GM12878 (cell line): Measurements from ENCODE around the gene ITGA8. TPM values are rescaled to one million over a fixed set of nuclear protein-coding genes. Genes with fewer than 3 reads are reported as not detected.

Source experiments
- ATAC-seq: fragments of 200-7000 bp; cut with Tn5 transposase; 3 replicates; pipeline ENCODE4 v1.9.1; 2020; ENCODE audit warnings: mild to moderate bottlenecking, moderate library complexity
- BruUV-seq: library from RNA; stranded (reverse); fragments of 400-500 nt; replicated peaks from 2 replicates; lab custom pipeline; 2021; lab: Mats Ljungman, UMichigan
- CTCF ChIA-PET: fragments of 300-600 bp; sonication (Branson Sonifier 250); formaldehyde crosslinking; extraction: SDS; loops from one replicate; lab custom pipeline; 2021; ENCODE audit warnings: inconsistent platforms; lab: Yijun Ruan, JAX
- POLR2A ChIA-PET: fragments of 350-600 bp; formaldehyde crosslinking; extraction: SDS; loops from one replicate; lab custom pipeline; 2021; ENCODE audit warnings: inconsistent platforms; lab: Charles Lee
- RAD21 ChIA-PET: fragments of 300-600 bp; sonication (Branson Sonifier 250); formaldehyde crosslinking; loops from one replicate; lab custom pipeline; 2023; ENCODE audit warnings: antibody characterized with exemption; ENCODE audit not compliant: unreplicated experiment; lab: Charles Lee
- SMC1A ChIA-PET: fragments of 300-600 bp; sonication (Branson Sonifier 250); formaldehyde crosslinking; loops from one replicate; lab custom pipeline; 2023; ENCODE audit not compliant: unreplicated experiment, uncharacterized antibody; lab: Charles Lee
- DNase-seq: peaks from one replicate; pipeline ENCODE4 v3.0.0-alpha.2; 2011; ENCODE audit warnings: low read depth, low spot score
- FAIRE-seq: peaks from 3 replicates; lab custom pipeline; 2011; peaks lifted over from hg19 to GRCh38; lab: Jason Lieb, UNC
- H2AFZ ChIP-seq: 2 replicates; pipeline ENCODE4 v1.6.0; 2011; ENCODE audit warnings: low read depth, low read length, control low read depth; ENCODE audit not compliant: control insufficient read depth
- H3K27ac ChIP-seq: 2 replicates; pipeline ENCODE4 v1.5.1; 2011; ENCODE audit warnings: control low read depth; ENCODE audit not compliant: control insufficient read depth, insufficient read depth
- H3K27me3 ChIP-seq, 2 experiments: replicated peaks in 1 of 2; 2 replicates each; pipeline versions ENCODE4 v1.6.0 to v1.6.1; 2011; ENCODE audit warnings: low read length in 1 of 2; ENCODE audit not compliant: control insufficient read depth in 2 of 2, insufficient read depth in 2 of 2
- H3K36me3 ChIP-seq, 2 experiments: 2 replicates each; pipeline ENCODE4 v1.5.1; 2011; ENCODE audit warnings: low read length in 1 of 2; ENCODE audit not compliant: control insufficient read depth in 2 of 2, insufficient read depth in 2 of 2
- H3K4me1 ChIP-seq: 2 replicates; pipeline ENCODE4 v1.6.1; 2011; ENCODE audit warnings: mild to moderate bottlenecking, low read length, moderate library complexity, mixed read lengths; ENCODE audit not compliant: control insufficient read depth, insufficient read depth
- H3K4me2 ChIP-seq: 2 replicates; pipeline ENCODE4 v1.6.0; 2011; ENCODE audit warnings: control low read depth; ENCODE audit not compliant: control insufficient read depth, insufficient read depth
- H3K4me3 ChIP-seq: fragments of 200-600 bp; sonication (generic); 2 replicates; pipeline ENCODE4 v1.5.1; 2016
- H3K79me2 ChIP-seq: 2 replicates; pipeline ENCODE4 v1.6.0; 2011; ENCODE audit warnings: low read length; ENCODE audit not compliant: control insufficient read depth, insufficient read depth
- H3K9ac ChIP-seq: 2 replicates; pipeline ENCODE4 v1.8.0; 2011; ENCODE audit warnings: low read length, control low read depth, mixed read lengths; ENCODE audit not compliant: control insufficient read depth, insufficient read depth
- H3K9me3 ChIP-seq: replicated peaks from 3 replicates; pipeline ENCODE4 v1.5.1; 2011; ENCODE audit warnings: mild to moderate bottlenecking, low read length; ENCODE audit not compliant: control insufficient read depth, insufficient read depth
- H4K20me1 ChIP-seq: 2 replicates; pipeline ENCODE4 v1.6.0; 2011; ENCODE audit not compliant: control insufficient read depth, insufficient read depth
- ATF7 ChIP-seq: fragments of 450-650 bp; IDR thresholded peaks from 2 replicates; pipeline ENCODE4 v1.6.1; 2016; ENCODE audit warnings: low read depth, mild to moderate bottlenecking
- CTCF ChIP-seq, 3 experiments: IDR thresholded peaks in 2 of 3; conservative IDR thresholded peaks in 1 of 3; 2 replicates each; pipeline ENCODE4 v1.5.1; 2011; ENCODE audit warnings: low read depth in 3 of 3, low read length in 3 of 3, mild to moderate bottlenecking in 3 of 3, control low read depth in 2 of 3, moderate library complexity in 2 of 3, inconsistent platforms in 1 of 3, mixed read lengths in 1 of 3; ENCODE audit not compliant: control insufficient read depth in 2 of 3, insufficient read depth in 1 of 3; ENCODE audit errors: extremely low read depth in 1 of 3
- EED ChIP-seq: sonication (generic); IDR thresholded peaks from 2 replicates; pipeline ENCODE4 v1.6.1; 2016; ENCODE audit warnings: antibody characterized with exemption, low read depth
- HDAC6 ChIP-seq: fragments of 200-600 bp; sonication (generic); IDR thresholded peaks from one replicate; pipeline ENCODE4 v1.8.0; 2017; ENCODE audit warnings: antibody characterized with exemption; ENCODE audit not compliant: unreplicated experiment
- LARP7 ChIP-seq: fragments of 450-650 bp; IDR thresholded peaks from 2 replicates; pipeline ENCODE4 v1.6.1; 2017; ENCODE audit warnings: mild to moderate bottlenecking
- PAX5 ChIP-seq: IDR thresholded peaks from 2 replicates; pipeline ENCODE4 v1.6.1; 2011; ENCODE audit warnings: low read depth, low read length, borderline replicate concordance
- SREBF2 ChIP-seq: IDR thresholded peaks from 2 replicates; pipeline ENCODE4 v1.6.1; 2012; ENCODE audit warnings: mild to moderate bottlenecking, low read length
- SUZ12 ChIP-seq: fragments of 200-600 bp; sonication (generic); IDR thresholded peaks from one replicate; pipeline ENCODE4 v1.6.1; 2018; ENCODE audit warnings: antibody characterized with exemption, mild to moderate bottlenecking; ENCODE audit not compliant: unreplicated experiment
- TCF7 ChIP-seq: IDR thresholded peaks from 2 replicates; pipeline ENCODE4 v1.6.1; 2014; ENCODE audit warnings: antibody characterized with exemption, borderline replicate concordance
- WRNIP1 ChIP-seq: IDR thresholded peaks from 2 replicates; pipeline ENCODE4 v1.6.1; 2011; ENCODE audit warnings: low read depth, low read length, improper control_type of control experiment, borderline replicate concordance
- YBX1 ChIP-seq: fragments of 450-650 bp; IDR thresholded peaks from 2 replicates; pipeline ENCODE4 v1.6.1; 2016; ENCODE audit warnings: antibody characterized with exemption
- YY1 ChIP-seq: IDR thresholded peaks from 2 replicates; pipeline ENCODE4 v1.6.1; 2011; ENCODE audit warnings: low read depth, mild to moderate bottlenecking, low read length
- ZBED1 ChIP-seq: IDR thresholded peaks from 2 replicates; pipeline ENCODE4 v1.6.1; 2016; ENCODE audit warnings: borderline replicate concordance
- ZNF207 ChIP-seq: fragments of 450-650 bp; IDR thresholded peaks from 2 replicates; pipeline ENCODE4 v1.6.1; 2014; ENCODE audit warnings: antibody characterized with exemption, mild to moderate bottlenecking, borderline replicate concordance
- ZNF274 ChIP-seq: IDR thresholded peaks from one replicate; pipeline ENCODE4 v1.8.0; 2011; ENCODE audit not compliant: insufficient read length, insufficient read depth
- whole genome bisulfite sequencing: methylation state at CpG from one replicate; pipeline ENCODE4 v1.1.6; 2016; ENCODE audit warnings: low lambda C conversion rate; ENCODE audit not compliant: insufficient replicate concordance, insufficient coverage; ENCODE audit errors: missing lambda C conversion rate; 5-methylcytosine and 5-hydroxymethylcytosine counted together
- in situ Hi-C: fragments of 300-500 bp; cut with MboI; formaldehyde crosslinking; loops from 9 replicates; pipeline ENCODE4 v1.14.3; 2018; ENCODE audit warnings: mixed read lengths
- intact Hi-C: fragments of 100-400 bp; cut with micrococcal nuclease; formaldehyde crosslinking; loops from one replicate; pipeline ENCODE4 v1.14.2; 2022; ENCODE audit not compliant: unreplicated experiment
- polyA plus RNA-seq, 11 experiments: library from polyadenylated mRNA; depleted of rRNA in 4 of 11; unstranded in 6 of 11; stranded (reverse) in 5 of 11; fragments of >200 nt; fragmentation: Nextera tagmentation in 4 of 11; fragmentation: Illumina TruSeq in 1 of 11; extraction: Ambion mirVana in 4 of 11; extraction: Trizol in 1 of 11; gene quantifications; 1 replicate in 1 of 11; 2 replicates in 10 of 11; pipeline versions ENCODE4 v1.2.1 to v1.2.3, GENCODE V29; 2011 to 2016; ENCODE audit warnings: inconsistent platforms in 2 of 11, missing spikeins in 2 of 11, low read depth in 1 of 11
- total RNA-seq, 4 experiments: library from RNA; depleted of rRNA in 3 of 4; stranded (reverse); fragments of >200 nt in 3 of 4; fragmentation: Illumina TruSeq in 1 of 4; extraction: Trizol in 1 of 4; gene quantifications; 2 replicates each; pipeline versions ENCODE4 v1.2.1 to v1.2.3, GENCODE V29; 2013 to 2021

The ITGA8 gene
- total and polyA plus RNA-seq, 10 of the 15 experiments (the other 5 are each of a cell fraction or from before 2014, with no cell fraction given), result 0.03 TPM; not detected in 9

GRCh38 chr10:15472431-15473395, 247.0 kb downstream of the ITGA8 start:
- ATAC-seq, result no peak
- no peak for TF ChIP-seq ZBED1
- no peak for TF ChIP-seq YBX1
- no peak for TF ChIP-seq YY1
- no peak for TF ChIP-seq SREBF2
- no peak for TF ChIP-seq SUZ12
- TF ChIP-seq TCF7, result no peak
- no peak for TF ChIP-seq WRNIP1
- no peak for TF ChIP-seq ZNF207
- no peak for TF ChIP-seq CTCF (IDR thresholded peaks at IDR 0.05 in 2 of 3, conservative IDR thresholded peaks at IDR 0.05 in 1 of 3; ENCODE audit: control insufficient read depth in 2 of 3, extremely low read depth in 1 of 3, insufficient read depth in 1 of 3, low read depth in 3 of 3, low read length in 3 of 3)
- no peak for TF ChIP-seq LARP7
- TF ChIP-seq ATF7, result no peak
- TF ChIP-seq HDAC6, result no peak
- TF ChIP-seq EED, result no peak
- no peak for TF ChIP-seq PAX5
- no peak for TF ChIP-seq ZNF274
- Histone ChIP-seq H3K4me1 (no peaks in the 10 kb centered on the region), H2AFZ (no peak overlapping the region), H4K20me1 (no peaks in the 10 kb centered on the region), H3K27me3 (peaks cover 0 to 1% of the 10 kb centered on the region in 2 experiments; a peak in 2 of 4 replicates), H3K36me3 (no peaks in the 10 kb centered on the region), H3K4me3 (no peak overlapping the region), H3K9me3 (no peaks in the 10 kb centered on the region), H3K79me2 (no peaks in the 10 kb centered on the region), H3K9ac (no peak overlapping the region), H3K4me2 (no peak overlapping the region), H3K27ac (no peak overlapping the region)
- ChIA-PET SMC1A (no interaction called here), CTCF (no interaction called here), RAD21 (no interaction called here), POLR2A (no interaction called here)
- no peak for FAIRE-seq
- in situ Hi-C loops (no loop called here), intact Hi-C loops (no loop called here)
- no TSS peak for BruUV-seq
- DNase-seq, result no peak
- WGBS, result 33% methylated on average over 16 of the region's 16 CpGs
